Activated CD8-positive, alpha-beta memory T cell treated with anti-CD3 and anti-CD28 coated beads for 24 hours (primary cell): Measurements from ENCODE around the gene APOL1.
A peak's percentile ranks its signal among the peaks of the same experiment; 100 is the strongest.
"Not testable (repeated sequence)": the region's sequence is repeated elsewhere in the genome, so short reads cannot be mapped to it uniquely, and the experiment has no call there.

Experiments used
- DNase-seq: peaks from one replicate; pipeline ENCODE4 v3.0.0-alpha.2; 2020

The APOL1 gene, protein sequence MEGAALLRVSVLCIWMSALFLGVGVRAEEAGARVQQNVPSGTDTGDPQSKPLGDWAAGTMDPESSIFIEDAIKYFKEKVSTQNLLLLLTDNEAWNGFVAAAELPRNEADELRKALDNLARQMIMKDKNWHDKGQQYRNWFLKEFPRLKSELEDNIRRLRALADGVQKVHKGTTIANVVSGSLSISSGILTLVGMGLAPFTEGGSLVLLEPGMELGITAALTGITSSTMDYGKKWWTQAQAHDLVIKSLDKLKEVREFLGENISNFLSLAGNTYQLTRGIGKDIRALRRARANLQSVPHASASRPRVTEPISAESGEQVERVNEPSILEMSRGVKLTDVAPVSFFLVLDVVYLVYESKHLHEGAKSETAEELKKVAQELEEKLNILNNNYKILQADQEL

DNA sequence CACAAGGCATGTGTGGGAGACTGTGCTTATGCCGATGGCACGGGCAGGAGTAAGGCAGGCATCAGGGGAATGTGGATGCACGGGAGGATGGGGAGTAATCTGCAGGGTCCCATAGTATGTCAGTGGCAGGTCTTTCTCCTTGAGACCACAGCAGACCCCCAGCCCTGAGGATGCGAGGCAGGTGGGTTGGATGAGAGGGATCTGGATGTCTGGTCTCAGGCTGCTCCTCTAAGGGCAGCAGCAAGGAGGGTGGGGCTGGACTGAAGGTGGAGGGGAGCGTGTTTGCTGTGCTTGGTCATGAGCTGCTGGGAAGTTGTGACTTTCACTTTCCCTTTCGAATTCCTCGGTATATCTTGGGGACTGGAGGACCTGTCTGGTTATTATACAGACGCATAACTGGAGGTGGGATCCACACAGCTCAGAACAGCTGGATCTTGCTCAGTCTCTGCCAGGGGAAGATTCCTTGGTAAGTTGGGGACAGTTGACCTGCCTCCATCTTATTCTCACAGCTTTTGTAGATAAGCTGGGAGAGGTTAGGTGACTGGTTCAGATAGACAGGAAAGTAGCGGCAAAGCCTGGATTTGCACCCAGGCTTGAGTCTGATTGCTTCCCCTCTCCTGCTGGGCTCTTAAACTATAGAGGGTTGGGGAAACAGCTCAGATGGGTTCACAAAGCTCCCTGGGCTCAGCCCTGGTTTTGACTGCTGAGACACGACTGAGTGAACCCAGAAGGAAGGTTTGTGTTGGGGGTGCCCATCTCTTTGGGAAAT is at the start of gene APOL1:
APOL1 (plus strand) TSS at position 380 of the 769 bp plus-strand sequence. CDS start 1,823 bp downstream, outside the sequence.
- peak; percentile 76 for DNase-seq

DNA sequence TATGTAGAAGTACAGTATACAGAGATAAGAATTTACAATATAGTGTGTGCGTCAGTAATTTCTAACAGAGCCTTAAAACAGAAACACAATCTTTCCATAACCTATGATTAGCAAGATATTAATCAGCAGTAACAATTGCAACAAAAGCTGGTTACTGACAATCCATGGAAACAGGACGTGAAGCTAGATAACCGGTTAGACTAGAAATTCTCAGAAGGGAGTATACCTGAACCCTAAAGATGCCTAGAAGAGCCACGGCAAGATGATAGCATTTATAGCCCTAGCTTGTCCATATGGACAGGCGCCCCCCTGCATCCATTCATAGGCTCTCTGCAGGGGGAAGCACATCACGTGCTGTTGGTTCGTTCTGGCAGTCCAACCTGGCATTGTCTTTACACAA is 49.5 kb upstream of the APOL1 start:
- DNase-seq = not testable (repeated sequence)

DNA sequence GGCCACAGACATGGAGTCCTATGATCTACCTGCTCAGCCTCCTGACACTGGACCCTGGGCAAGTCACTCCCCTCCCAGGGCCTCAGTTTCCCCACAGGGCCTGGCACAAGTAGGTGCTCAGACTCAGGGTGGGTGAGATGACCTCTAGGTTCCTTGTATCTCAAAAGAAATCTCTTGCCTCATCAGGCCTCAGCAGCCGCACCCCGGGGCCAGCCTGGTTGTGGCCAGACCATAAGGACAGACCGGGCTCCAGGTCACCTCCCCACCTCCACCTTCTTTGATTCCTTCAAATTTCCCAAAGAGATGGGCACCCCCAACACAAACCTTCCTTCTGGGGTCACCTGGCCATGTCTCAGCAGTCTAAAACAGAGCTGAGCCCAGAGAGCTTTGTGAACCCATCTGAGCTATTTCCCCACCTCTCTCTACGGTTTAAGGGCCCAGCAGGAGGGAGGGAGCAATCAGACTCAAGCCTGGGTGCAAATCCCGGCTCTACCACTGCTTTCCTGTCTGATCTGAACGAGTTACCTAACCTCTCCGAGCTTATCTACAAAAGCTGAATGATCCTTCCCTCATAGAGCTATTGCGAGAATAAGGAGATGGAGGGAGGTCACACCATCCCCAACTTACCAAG is 48.8 kb upstream of the APOL1 start:
- no peak for DNase-seq

DNA sequence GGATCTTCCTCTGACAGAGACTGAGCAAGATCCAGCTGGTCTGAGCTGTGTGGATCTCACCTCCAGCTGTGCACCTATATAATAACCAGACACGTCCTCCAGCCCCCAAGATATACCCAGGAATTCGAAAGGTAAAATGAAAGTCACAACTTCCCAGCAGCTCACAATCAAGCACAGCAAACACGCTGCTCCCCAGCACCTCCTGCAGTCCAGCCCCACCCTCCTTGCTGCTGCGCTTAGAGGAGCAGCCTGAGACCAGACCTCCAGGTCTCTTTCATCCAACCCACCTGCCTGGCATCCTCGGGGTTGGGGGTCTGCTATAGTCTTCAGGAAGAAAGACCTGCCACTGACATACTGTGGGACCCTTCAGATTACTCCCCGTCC is 48.3 kb upstream of the APOL1 start:
- no peak for DNase-seq

DNA sequence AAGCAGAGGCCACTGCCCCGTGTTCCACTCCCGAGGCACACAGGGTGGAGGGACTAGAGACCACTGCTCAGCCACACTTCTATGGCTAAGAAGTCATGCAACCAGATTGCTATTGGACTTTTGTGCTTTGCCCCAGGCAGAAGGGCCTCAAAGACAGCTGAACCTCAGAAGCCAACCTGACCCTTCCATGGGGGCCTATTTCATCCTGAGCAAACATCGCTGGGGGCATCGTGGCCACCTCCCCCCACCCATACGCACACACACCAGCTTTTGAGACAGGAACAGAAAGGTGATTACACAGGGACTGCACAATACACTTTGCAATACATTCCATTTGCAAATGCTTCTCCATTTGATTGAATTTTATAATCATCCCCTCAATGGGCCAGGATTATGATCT is 47.4 kb upstream of the APOL1 start:
- DNase-seq = not testable (repeated sequence)

DNA sequence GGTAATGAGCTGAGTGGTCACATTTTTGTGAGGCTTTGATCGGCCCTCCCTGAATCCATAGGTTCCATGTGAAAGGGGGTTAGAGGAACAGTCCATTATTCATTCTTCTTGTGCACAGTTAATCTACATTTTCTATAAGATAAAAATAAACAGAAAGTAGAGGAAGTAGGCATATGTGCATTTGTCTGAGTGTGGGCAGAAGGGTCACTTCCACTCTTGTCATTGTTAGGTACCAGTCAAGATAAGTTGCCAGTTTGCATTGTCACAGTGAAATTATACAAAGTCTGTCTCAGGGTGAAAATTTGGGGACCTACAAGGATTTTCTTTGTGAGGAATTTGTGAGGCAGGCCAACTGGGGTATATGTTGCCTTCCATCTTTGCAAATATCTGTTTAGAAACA is 46.7 kb upstream of the APOL1 start:
- no peak for DNase-seq

DNA sequence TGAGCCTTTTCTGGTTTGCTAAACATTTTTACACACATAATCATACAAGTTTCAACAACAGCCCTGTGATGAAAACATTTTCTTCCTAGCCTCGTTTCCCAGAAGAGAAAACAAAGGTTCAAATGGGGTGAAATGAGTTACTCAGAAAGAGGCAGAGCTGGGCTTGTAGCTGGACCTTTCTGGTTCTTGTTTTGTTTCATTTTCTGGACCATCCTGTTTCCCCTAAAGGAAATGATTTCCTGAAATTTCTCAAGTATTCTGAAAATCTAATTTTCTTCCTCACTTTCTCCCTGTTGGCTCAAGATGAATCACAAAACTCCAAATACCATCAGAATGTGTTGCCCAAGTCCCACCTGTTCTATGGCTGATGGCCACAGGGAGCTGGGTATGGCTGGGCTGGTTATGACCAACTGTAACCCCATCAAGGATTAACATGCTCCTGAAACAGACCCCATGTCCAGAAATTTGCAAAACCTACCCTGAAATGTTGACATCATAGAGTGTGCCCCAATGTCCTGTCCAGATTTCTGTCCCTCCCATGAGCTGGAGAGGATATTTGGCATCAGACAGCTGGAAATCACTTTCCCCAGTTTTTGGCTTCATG is 44.7 kb upstream of the APOL1 start:
- no peak for DNase-seq

DNA sequence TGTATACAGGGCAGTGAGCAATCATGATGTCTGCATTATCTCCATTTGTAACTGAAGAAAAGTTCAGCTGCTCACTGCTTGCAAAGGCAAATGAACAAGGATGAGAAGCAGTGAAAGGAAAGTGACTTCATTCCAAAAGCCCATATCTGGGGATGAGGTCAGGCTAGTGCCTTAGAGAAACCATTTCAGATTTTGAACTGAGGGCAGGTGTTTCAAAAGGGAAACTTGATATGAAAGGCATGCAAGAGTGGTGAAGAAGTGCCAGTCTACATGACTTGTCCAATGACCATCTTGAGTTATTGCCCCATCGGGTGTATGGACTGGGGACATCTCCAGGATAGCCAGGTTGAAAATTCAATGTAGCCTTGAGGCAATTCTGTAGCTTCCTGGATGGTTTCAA is 44.0 kb upstream of the APOL1 start:
- DNase-seq = no peak

DNA sequence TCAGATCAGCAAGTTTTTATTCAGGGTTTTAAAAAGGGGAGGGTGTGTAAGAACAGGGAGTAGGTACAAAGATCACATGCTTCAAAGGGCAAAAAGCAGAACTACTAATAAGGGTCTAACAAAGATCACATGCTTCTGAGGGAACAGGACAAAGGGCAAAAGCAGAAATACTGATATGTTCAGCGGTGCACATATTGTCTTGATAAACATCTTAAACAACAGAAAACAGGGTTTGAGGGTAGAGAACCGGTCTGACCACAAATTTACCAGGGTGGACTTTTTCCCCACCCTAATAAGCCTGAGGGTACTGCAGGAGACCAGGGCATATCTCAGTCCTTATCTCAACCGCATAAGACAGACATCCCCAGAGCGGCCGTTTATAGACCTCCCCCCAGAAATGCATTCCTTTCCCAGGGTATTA is 43.4 kb upstream of the APOL1 start:
- not testable (repeated sequence) for DNase-seq

DNA sequence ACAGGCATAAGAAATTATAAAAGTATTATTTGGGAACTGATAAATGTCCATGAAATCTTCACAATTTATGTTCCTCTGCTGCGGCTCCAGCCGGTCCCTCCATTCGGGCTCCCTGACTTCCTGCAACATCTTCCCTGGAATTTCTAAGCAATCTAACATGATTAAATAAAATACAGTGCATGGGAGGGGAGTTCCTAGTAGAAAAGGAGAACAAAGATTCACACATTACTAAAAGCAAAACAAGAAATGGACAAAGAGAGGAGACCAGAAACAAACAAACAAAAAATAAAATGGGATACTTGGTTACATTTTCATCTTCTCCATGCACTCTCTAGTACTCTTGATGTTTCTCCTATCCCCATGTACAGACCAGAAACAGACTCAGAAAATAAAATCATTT is 42.7 kb upstream of the APOL1 start:
- no peak for DNase-seq

DNA sequence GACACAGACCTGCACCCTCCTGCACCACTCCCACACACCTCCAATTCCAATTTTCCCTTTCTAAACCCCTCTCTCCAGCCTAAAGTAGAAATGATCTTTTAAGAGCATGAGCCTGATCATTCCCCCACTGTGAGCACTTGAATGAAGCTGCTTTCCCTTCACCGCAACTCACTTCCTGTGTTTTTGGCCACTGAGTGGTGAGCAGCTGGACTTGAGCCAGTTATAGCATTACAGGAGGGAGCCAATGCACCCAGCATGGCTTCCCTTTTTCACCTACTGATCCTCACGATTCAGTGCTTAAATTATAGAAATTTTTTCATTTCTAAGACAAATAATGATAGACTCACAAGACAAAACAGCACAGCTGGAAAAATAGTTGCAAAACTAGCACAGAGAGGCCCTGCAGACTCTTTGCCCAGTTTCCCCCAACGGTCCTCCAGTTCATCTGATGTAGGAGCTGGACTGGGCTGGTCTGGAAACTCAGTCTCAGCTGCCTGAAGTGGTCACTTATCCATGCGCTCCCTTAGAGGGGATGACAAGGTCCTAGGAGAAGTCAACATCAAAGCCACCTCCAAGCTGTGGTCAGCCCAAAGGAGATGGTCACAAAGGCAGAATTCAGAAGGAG is 41.6 kb upstream of the APOL1 start:
- DNase-seq = no peak

DNA sequence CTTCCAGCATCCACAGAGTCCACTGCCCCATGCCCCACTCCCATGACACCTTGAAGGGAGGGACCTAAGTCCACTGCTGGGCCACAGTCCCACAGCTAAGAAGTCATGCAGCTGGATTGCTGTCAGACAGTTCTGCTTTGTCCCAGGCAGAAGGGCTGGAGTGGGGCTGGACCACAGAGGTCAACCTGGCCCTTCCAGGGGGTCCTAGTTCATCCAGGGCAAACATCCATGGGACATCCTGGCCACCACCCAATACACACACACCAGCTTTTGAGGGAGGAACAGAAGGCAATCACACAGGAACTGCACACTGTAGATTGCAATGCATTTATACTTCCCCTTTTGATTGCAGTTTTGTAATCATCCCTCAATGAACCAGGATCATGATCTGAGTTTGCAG is 40.0 kb upstream of the APOL1 start:
- DNase-seq = no peak

DNA sequence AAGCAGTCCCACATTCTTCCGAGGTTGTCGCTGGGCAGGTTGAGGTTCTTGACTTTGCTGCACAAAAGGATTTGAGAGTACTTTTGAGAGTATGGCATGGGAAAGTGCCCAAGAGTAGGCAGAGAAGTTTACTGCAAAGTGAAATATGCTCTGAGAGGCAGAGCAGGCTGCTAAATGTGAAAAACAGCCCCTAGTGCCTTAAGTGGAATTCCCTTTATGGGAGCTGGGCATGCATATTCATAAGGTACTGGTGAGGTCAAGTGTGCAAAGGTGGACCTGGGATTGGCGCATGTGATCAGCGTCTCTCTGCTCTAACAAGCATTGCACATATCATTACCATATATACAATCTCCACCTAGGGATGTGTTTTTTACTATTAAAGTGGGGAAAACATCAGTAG is 39.3 kb upstream of the APOL1 start:
- no peak for DNase-seq

DNA sequence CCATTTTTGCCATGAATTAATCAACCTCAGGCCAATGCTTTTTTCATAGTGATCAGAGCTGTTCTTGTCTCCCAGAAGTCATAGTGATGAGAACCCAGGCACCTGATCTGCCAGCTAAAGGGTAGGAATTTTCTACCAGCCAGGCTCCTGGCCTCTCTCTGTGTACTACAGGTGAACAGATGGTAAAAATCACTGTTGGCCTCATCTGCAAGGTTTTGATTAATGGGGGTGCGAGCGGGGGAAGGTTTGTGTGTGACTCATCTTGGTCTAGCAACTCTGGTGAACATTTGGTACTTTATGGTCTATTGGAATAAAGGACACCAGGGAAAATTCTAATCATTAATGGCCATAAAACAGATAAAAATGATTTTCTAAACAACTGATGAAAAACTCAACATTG is 37.0 kb upstream of the APOL1 start:
- DNase-seq = no peak

DNA sequence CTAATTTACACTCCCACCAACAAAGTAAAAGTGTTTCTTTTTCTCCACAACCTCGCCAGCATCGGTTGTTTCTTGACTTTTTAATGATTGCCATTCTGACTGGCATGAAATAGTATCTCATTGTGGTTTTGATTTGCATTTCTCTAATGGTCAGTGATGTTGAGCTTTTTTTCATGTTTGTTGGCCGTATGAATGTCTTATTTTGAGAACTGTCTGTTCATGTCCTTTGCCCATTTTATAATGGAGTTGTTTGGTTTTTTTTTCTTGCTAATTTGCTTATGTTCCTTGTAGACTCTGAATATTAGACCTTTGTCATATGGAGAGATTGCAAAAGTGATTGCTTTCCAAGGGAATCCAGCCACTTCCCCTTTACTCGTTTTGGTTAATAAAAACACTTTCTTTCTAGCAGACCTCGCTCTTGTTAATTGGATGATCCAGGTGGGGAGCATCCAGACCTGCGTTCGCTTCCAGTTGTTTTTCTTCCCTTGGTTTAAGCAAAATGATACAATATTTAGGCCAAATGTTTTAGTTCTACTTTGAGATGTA is 34.2 kb upstream of the APOL1 start:
- DNase-seq = no peak

DNA sequence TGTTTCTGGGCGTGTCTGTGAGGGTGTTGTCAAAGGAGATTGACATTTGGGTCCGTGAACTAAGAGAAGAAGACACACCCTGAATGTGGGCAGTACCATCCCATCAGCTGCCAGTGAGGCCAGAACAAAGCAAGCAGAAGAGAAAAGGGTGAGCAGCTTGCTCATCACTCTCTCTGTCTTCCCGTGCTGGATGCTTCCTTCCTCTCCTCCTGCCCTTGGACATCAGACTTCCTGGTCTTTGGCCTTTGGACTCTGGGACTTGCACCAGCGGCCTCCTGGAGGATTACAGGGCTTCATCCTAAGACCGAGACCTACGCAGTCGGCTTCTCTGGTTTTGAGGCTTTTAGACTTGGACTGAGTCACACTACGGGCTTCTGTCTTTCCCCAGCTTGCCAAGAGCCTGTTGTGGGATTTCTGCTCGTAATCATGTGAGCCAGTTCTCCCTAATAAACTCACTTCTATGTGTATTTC is 32.4 kb upstream of the APOL1 start:
- peak; percentile 32 for DNase-seq

DNA sequence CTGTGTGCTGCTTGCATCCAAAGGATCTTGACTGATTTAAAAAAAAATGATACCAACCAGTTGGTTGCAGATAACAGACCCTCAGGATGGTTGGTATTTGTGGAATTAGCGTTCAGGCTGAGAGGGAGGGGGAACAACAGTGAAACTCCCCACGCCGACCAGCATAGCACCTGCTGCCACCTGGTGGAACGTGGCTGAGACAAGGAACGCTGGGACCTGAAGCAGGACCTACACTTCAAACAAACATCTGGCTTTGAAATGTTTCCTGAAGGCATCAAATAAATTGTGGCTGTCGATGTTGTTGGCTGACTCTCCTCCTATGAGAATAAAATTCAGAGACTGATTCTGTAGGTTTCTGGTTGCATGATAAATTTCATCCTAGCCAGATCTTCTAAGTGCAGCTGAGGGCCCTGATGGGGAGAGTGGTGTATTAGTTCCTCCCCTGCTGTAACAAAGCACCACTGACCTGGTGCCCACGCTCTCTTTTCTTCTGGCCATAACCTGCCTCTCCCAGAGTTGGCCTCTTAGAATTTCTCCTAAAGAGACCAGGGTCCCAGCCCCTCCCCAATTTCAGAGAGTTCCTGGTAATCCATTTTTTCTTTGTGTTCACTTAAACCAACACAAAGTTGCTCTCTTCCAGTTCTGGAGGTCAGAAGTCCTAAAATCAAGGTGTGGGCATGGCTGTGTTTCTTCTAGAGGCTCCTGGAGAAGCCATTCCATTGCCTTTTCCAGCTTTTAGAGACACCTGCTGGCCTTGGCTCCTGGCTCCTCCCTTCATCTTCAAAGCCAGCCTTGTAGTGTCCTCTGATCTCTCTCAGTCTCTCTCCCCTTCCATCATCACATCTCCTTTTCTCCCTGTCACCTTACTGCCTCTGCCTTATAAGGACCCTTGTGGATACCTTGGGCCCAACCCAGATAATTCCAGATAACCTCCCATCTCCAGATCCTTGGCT is 30.9 kb upstream of the APOL1 start:
- peak; percentile 78 for DNase-seq

DNA sequence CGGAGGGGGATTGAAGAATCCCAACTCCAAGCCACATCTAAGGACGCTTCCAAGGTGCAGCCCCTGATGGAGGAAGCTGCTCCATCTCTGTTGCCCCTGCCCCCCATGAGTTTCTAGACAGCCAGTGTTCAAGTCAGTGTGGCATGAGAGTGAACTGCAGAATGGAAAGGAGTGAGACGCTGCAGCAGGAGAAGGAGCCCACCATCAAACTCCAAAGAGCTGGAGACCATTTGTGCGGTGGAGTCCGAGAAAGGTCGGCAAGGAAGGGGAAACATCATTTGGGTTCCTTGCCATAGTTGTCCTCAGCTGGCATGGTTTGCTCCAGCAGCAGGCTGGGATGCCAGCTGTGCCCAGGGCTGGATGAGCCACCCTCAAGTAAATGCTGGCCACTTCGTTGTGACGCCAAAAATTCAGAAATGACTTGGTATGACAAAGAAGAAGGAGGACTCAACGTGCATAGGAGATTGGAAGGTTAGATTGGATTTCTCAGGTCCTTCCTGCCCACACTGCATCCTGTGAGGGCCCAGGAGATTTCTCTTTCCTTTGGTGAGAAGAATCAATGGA is 30.0 kb upstream of the APOL1 start:
- peak; percentile 54 for DNase-seq

DNA sequence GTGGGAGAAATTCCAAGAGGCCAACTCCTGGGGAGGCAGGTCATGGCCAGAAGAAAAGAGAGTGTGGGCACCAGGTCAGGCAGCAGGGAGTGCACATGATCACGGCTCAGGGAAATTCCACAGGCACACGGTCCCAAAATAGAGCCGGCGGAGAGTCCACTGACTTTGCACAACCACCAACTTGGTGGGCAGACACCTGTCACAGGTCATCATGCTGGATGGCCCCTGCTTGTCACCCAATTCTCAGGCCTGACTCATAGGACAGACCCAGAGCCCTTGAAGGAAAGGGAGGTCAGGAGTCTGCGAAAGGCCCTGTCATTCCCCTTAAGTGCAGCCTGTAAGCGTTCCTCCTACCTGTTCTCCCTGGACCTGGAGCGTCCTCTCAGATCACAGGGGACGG is 29.4 kb upstream of the APOL1 start:
- DNase-seq = peak; percentile 43

DNA sequence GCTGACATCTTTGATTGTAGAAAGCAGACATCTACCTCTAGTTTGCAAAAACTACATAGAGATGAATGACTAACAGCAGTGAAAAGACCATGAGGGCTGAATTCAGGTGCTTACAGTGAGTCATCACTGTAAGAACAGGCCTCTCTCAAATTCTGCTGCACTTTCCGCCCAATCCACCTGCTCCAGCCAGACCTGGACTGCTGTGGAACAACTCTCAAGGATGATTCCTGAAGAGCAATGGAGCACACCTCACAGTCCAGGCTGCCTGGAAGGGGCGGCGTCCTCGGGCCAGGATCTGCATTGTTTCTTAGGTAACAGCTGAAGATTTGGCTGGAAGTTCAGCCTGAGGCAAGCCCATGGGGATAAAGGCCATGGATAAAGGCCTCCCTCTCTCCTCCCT is 28.7 kb upstream of the APOL1 start:
- DNase-seq = peak; percentile 49
